K562 (cell line): ENCODE results near the gene BRAT1. TPM values are rescaled to one million over a fixed set of nuclear protein-coding genes. Genes with fewer than 3 reads are reported as not detected.

ENCODE experiments used
- CBX2 ChIP-seq: fragments of 200-600 bp; sonication (generic); IDR thresholded peaks from one replicate; pipeline ENCODE4 v1.6.1; 2012; ENCODE audit warnings: mild to moderate bottlenecking, low read length, inconsistent platforms; ENCODE audit not compliant: insufficient read depth, poor library complexity, severe bottlenecking
- CEBPG ChIP-seq, 3 experiments: fragments of 200-800 bp in 1 of 3; sonication (Bioruptor generic) in 1 of 3; sonication (generic) in 1 of 3; formaldehyde crosslinking in 1 of 3; IDR thresholded peaks in 2 of 3; conservative IDR thresholded peaks in 1 of 3; 2 replicates each; pipeline versions ENCODE4 v1.6.1 to v1.8.0; 2016 to 2022; ENCODE audit warnings: missing compliant biosample characterization in 2 of 3, missing genetic modification characterization in 2 of 3, mild to moderate bottlenecking in 1 of 3, missing genetic modification reagents in 1 of 3
- CHD1 ChIP-seq: fragments of 200-600 bp; sonication (generic); IDR thresholded peaks from one replicate; pipeline ENCODE4 v1.6.1; 2012; ENCODE audit warnings: mild to moderate bottlenecking, moderate library complexity, low read length, inconsistent platforms
- ESRRA ChIP-seq: fragments of 450-650 bp; IDR thresholded peaks from 2 replicates; pipeline ENCODE4 v1.6.1; 2014; ENCODE audit warnings: low read depth, mild to moderate bottlenecking, moderate library complexity, borderline replicate concordance
- GATA2 ChIP-seq: sonication (generic); formaldehyde crosslinking; IDR thresholded peaks from 2 replicates; pipeline ENCODE4 v1.4.0; 2020; ENCODE audit warnings: mild to moderate bottlenecking, missing genetic modification reagents
- HDAC1 ChIP-seq, 2 experiments: fragments of 450-650 bp; IDR thresholded peaks; 2 replicates each; pipeline ENCODE4 v1.6.1; 2016 to 2017; ENCODE audit warnings: inconsistent platforms in 1 of 2, mild to moderate bottlenecking in 1 of 2, moderate library complexity in 1 of 2
- HNRNPLL ChIP-seq: fragments of 200-400 bp; formaldehyde crosslinking; IDR thresholded peaks from 2 replicates; pipeline ENCODE4 v1.6.1; 2017; ENCODE audit warnings: low read length, low read depth, mild to moderate bottlenecking; ENCODE audit not compliant: poor library complexity, severe bottlenecking
- NR2F6 ChIP-seq: fragments of 450-650 bp; formaldehyde crosslinking; IDR thresholded peaks from 2 replicates; pipeline ENCODE4 v1.4.0; 2020; ENCODE audit warnings: mild to moderate bottlenecking
- PHF21A ChIP-seq: fragments of 450-650 bp; IDR thresholded peaks from 2 replicates; pipeline ENCODE4 v1.6.1; 2017; ENCODE audit warnings: low read depth, borderline replicate concordance
- POLR3A ChIP-seq: IDR thresholded peaks from 2 replicates; pipeline ENCODE4 v1.6.1; 2011; ENCODE audit warnings: borderline replicate concordance, mild to moderate bottlenecking, moderate library complexity; ENCODE audit not compliant: insufficient read length, insufficient read depth; ENCODE audit errors: extremely low read depth
- PTRF ChIP-seq: fragments of 450-650 bp; IDR thresholded peaks from 2 replicates; pipeline ENCODE4 v1.6.1; 2016; ENCODE audit warnings: mild to moderate bottlenecking, missing genetic modification characterization, missing compliant biosample characterization
- RUNX1 ChIP-seq: sonication (generic); IDR thresholded peaks from 2 replicates; pipeline ENCODE4 v1.6.1; 2016; ENCODE audit warnings: antibody characterized with exemption, low read depth
- SIRT6 ChIP-seq: IDR thresholded peaks from one replicate; pipeline ENCODE4 v1.6.1; 2012; ENCODE audit warnings: low read depth, mild to moderate bottlenecking, control low read depth, inconsistent platforms, low read length, moderate library complexity
- SMARCA5 ChIP-seq: fragments of 450-650 bp; IDR thresholded peaks from 2 replicates; pipeline ENCODE4 v1.6.1; 2016
- STAG1 ChIP-seq: sonication (generic); formaldehyde crosslinking; IDR thresholded peaks from 2 replicates; pipeline ENCODE4 v1.5.0; 2020; ENCODE audit warnings: missing genetic modification reagents, borderline replicate concordance
- TCF3 ChIP-seq: sonication (generic); formaldehyde crosslinking; IDR thresholded peaks from 2 replicates; pipeline ENCODE4 v1.4.0; 2020; ENCODE audit warnings: mild to moderate bottlenecking, missing genetic modification reagents
- YY1 ChIP-seq, 3 experiments: IDR thresholded peaks; 2 replicates each; pipeline ENCODE4 v1.6.1; 2011; ENCODE audit warnings: low read length in 2 of 3, mild to moderate bottlenecking in 2 of 3, moderate library complexity in 2 of 3, borderline replicate concordance in 1 of 3, control low read depth in 1 of 3, low read depth in 1 of 3; ENCODE audit not compliant: insufficient read depth in 3 of 3, insufficient replicate concordance in 2 of 3, control insufficient read depth in 1 of 3, insufficient read length in 1 of 3; ENCODE audit errors: extremely low read depth in 1 of 3
- ZFP36 ChIP-seq: fragments of 150-350 bp; IDR thresholded peaks from 2 replicates; pipeline ENCODE4 v1.6.1; 2018; ENCODE audit warnings: low read length, low read depth; ENCODE audit not compliant: partially characterized antibody
- polyA plus RNA-seq, 8 experiments: library from polyadenylated mRNA; depleted of rRNA in 4 of 8; stranded (reverse) in 5 of 8; unstranded in 3 of 8; fragments of >200 nt; fragmentation: Nextera tagmentation in 2 of 8; fragmentation: Illumina TruSeq in 1 of 8; extraction: Ambion mirVana in 2 of 8; extraction: Trizol in 1 of 8; gene quantifications; 2 replicates each; pipeline versions ENCODE4 v1.2.1 to v1.2.3, GENCODE V29; 2011 to 2014; ENCODE audit warnings: inconsistent platforms in 1 of 8, missing spikeins in 1 of 8
- total RNA-seq, 7 experiments: library from RNA; depleted of rRNA in 6 of 7; stranded (reverse); fragments of >200 nt in 6 of 7; fragmentation: Illumina TruSeq in 2 of 7; extraction: Trizol in 2 of 7; gene quantifications; 2 replicates each; pipeline versions ENCODE4 v1.2.1 to v1.2.3, GENCODE V29; 2011 to 2021; ENCODE audit warnings: low replicate concordance in 1 of 7
- TF ChIP-seq, protein P1 (sequence below): fragments of 200-800 bp; sonication (Bioruptor generic); IDR thresholded peaks from 2 replicates; pipeline ENCODE4 v1.6.1; 2017; ENCODE audit warnings: missing genetic modification characterization, missing compliant biosample characterization
- TF ChIP-seq, protein P2 (sequence below), 2 experiments: fragments of 450-650 bp in 1 of 2; sonication (generic) in 1 of 2; formaldehyde crosslinking in 1 of 2; IDR thresholded peaks in 1 of 2; conservative IDR thresholded peaks in 1 of 2; 2 replicates each; pipeline versions ENCODE4 v1.6.1 to v1.8.1; 2016 to 2023; ENCODE audit warnings: mild to moderate bottlenecking in 2 of 2, moderate library complexity in 2 of 2, inconsistent platforms in 1 of 2, missing genetic modification reagents in 1 of 2
- TF ChIP-seq, protein P3 (sequence below): fragments of 250-450 bp; sonication (Bioruptor Pico); IDR thresholded peaks from 2 replicates; pipeline ENCODE4 v1.5.1; 2021; ENCODE audit warnings: mild to moderate bottlenecking

The BRAT1 gene
- total and polyA plus RNA-seq, 9 of the 15 experiments (the other 6 are each of a cell fraction or from before 2014, with no cell fraction given): 0.13 to 49.6 (median 10.5) TPM

GRCh38 chr7:2530071-2530987 is 25.0 kb downstream of the BRAT1 start (continued):
- TF ChIP-seq POLR3A (no peak), CHD1 (no peak), SMARCA5 (peak; percentile 57), CBX2 (no peak), YY1 (IDR thresholded peaks at IDR 0.05; ENCODE audit: borderline replicate concordance in 1 of 3, control insufficient read depth in 1 of 3, extremely low read depth in 1 of 3, insufficient read depth in 3 of 3, insufficient read length in 1 of 3, insufficient replicate concordance in 2 of 3, low read depth in 1 of 3, low read length in 2 of 3) (no peak), GATA2 (CRISPR knock-in tag) (no peak), ZFP36 (peak; percentile 97), ESRRA (0 out of 2 replicates have a peak, but pooled peaks have one; percentile 20), CEBPG (CRISPR knock-in tag; IDR thresholded peaks at IDR 0.05) (no peak), CEBPG (tag; conservative IDR thresholded peaks at IDR 0.05 in 1 of 2, IDR thresholded peaks at IDR 0.05 in 1 of 2) (no peak), TCF3 (CRISPR knock-in tag) (peak; percentile 17; the same call in 1 of the 2 replicates), PHF21A (no peak), PTRF (tag) (no peak), HDAC1 (IDR thresholded peaks at IDR 0.05) (0 out of 4 replicates have a peak, but pooled peaks of 1 of the 2 experiments have one; percentile 37), STAG1 (CRISPR knock-in tag) (no peak), NR2F6 (CRISPR knock-in tag) (no peak), RUNX1 (0 out of 2 replicates have a peak, but pooled peaks have one; percentile 24), HNRNPLL (no peak), SIRT6 (no peak)
- TF ChIP-seq, protein P1, sequence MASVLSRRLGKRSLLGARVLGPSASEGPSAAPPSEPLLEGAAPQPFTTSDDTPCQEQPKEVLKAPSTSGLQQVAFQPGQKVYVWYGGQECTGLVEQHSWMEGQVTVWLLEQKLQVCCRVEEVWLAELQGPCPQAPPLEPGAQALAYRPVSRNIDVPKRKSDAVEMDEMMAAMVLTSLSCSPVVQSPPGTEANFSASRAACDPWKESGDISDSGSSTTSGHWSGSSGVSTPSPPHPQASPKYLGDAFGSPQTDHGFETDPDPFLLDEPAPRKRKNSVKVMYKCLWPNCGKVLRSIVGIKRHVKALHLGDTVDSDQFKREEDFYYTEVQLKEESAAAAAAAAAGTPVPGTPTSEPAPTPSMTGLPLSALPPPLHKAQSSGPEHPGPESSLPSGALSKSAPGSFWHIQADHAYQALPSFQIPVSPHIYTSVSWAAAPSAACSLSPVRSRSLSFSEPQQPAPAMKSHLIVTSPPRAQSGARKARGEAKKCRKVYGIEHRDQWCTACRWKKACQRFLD (CRISPR knock-in tag): 0 out of 2 replicates have a peak, but pooled peaks have one; percentile 37
- TF ChIP-seq, protein P2, sequence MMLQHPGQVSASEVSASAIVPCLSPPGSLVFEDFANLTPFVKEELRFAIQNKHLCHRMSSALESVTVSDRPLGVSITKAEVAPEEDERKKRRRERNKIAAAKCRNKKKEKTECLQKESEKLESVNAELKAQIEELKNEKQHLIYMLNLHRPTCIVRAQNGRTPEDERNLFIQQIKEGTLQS (IDR thresholded peaks at IDR 0.05): peak; percentile 96
- TF ChIP-seq, protein P2 (CRISPR knock-in tag; conservative IDR thresholded peaks at IDR 0.05): no peak
- TF ChIP-seq, protein P3, sequence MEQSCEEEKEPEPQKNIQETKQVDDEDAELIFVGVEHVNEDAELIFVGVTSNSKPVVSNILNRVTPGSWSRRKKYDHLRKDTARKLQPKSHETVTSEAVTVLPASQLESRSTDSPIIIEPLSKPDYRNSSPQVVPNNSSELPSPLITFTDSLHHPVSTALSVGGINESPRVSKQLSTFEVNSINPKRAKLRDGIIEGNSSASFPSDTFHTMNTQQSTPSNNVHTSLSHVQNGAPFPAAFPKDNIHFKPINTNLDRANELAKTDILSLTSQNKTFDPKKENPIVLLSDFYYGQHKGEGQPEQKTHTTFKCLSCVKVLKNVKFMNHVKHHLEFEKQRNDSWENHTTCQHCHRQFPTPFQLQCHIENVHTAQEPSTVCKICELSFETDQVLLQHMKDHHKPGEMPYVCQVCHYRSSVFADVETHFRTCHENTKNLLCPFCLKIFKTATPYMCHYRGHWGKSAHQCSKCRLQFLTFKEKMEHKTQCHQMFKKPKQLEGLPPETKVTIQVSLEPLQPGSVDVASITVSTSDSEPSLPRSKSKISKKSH (CRISPR knock-in tag): no peak
